ENCODE measurements around the gene ARRDC3.

The ARRDC3 gene

GRCh38 chr5:91369480-91369879 lies 13.6 kb downstream of the ARRDC3 start:
- DNase-seq (ENCODE audit: low read depth): no peak
- no peak for TF ChIP-seq CTCF (conservative IDR thresholded peaks at IDR 0.05; ENCODE audit: low read depth, low read length)
- no peak overlapping the region for H3K4me3 ChIP-seq (ENCODE audit: low read length)

DNA sequence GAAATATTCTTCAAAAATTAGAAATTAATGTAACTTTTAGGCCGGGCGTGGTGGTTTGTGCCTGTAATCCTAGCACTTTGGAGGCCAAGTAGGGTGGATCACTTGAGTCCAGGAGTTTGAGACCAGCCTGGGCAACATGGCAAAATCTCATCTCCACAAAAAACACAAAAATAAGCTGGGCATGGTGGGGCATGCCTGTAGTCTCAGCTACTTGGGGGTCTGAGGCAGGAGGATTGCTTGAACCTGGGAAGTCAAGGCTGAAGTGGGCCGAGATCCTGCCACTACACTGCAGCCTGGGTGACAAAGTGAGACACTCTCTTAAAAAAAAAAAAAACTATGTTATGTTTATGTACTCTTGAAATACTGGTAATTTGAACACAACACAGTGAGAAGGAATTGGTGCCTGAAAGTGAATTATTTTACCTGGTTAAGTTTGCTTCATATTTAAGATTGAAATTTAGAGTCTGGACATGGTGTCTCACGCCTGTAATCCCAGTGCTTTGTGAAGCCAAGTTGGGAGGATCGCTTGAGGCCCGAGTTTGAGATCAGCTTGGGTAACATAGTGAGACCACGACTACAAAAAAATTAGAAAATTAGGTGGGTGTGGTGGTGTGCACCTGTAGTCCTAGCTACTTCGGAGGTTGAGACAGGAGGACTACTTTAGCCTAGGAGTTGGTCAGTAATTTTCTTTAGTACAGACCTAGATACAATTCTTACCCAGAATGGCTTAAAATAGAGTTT lies 15.0 kb downstream of the ARRDC3 start:
- no peak for TF ChIP-seq CTCF (conservative IDR thresholded peaks at IDR 0.05; ENCODE audit: low read depth, low read length)
- no peak for DNase-seq (ENCODE audit: low read depth)

DNA sequence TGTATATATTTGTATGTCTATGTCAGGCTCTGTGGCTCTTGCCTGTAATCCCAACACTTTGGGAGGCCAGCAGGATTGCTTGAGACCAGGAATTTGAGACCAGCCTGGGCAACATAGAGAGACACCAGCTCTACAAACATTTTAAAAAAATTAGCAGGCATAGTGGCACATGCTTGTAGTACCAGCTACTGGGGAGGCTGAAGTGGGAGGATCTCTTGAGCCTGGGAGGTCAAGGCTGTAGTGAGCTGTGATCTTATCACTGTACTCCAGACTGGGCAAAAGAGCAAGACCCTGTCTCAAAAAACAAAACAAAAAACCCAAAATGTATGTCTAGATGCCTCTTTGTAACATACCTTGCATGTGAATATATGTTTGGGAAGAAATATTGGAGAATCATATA lies 15.8 kb downstream of the ARRDC3 start:
- no peak for TF ChIP-seq CTCF (conservative IDR thresholded peaks at IDR 0.05; ENCODE audit: low read depth, low read length)
- DNase-seq (ENCODE audit: low read depth): no peak
- no peak overlapping the region for H3K4me3 ChIP-seq (ENCODE audit: low read length)

More for the DNA sequence above, 15.0 kb downstream of the ARRDC3 start:
- no peak overlapping the region for H3K4me3 ChIP-seq (ENCODE audit: low read length)

GRCh38 chr5:91366551-91366950 lies 16.6 kb downstream of the ARRDC3 start:
- TF ChIP-seq CTCF (conservative IDR thresholded peaks at IDR 0.05; ENCODE audit: low read depth, low read length): no peak
- no peak for DNase-seq (ENCODE audit: low read depth)
- H3K4me3 ChIP-seq (ENCODE audit: low read length): no peak overlapping the region

- no peak for DNase-seq (ENCODE audit: low read depth)
- no peak overlapping the region for H3K4me3 ChIP-seq (ENCODE audit: low read length)
- no peak for TF ChIP-seq CTCF (conservative IDR thresholded peaks at IDR 0.05; ENCODE audit: low read depth, low read length)
Observed at GRCh38 chr5:91365498-91365897, 17.6 kb downstream of the ARRDC3 start.

DNA sequence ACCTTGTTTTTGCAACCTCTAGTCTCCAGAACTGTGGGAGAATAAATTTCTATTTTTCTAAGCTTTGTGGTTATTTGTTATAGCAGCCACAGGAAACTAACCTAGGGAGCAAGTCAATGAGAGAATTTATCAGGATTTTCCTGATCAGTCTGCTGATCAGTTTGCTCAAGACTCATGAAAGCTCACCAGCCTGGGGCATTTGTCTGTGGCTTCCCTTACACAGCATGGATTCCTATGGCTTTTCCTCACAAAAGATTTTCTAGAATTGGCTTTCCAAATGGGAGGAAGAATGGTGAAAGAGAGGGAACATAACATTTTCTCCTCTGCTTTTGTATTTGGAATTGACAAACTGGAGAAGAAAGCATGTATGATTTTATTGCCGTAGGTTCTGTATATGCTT lies 20.2 kb downstream of the ARRDC3 start:
- DNase-seq (ENCODE audit: low read depth): no peak
- H3K4me3 ChIP-seq (ENCODE audit: low read length): no peak overlapping the region
- no peak for TF ChIP-seq CTCF (conservative IDR thresholded peaks at IDR 0.05; ENCODE audit: low read depth, low read length)

GRCh38 chr5:91361790-91362189 lies 21.3 kb downstream of the ARRDC3 start:
- no peak for TF ChIP-seq CTCF (conservative IDR thresholded peaks at IDR 0.05; ENCODE audit: low read depth, low read length)
- no peak for DNase-seq (ENCODE audit: low read depth)
- no peak overlapping the region for H3K4me3 ChIP-seq (ENCODE audit: low read length)

All from retinal pigment epithelial cell (primary cell).